ENCODE data around the gene PAN3.
"Not testable (repeated sequence)": the region's sequence is repeated elsewhere in the genome, so short reads cannot be mapped to it uniquely, and the experiment has no call there.

Gene PAN3

DNA sequence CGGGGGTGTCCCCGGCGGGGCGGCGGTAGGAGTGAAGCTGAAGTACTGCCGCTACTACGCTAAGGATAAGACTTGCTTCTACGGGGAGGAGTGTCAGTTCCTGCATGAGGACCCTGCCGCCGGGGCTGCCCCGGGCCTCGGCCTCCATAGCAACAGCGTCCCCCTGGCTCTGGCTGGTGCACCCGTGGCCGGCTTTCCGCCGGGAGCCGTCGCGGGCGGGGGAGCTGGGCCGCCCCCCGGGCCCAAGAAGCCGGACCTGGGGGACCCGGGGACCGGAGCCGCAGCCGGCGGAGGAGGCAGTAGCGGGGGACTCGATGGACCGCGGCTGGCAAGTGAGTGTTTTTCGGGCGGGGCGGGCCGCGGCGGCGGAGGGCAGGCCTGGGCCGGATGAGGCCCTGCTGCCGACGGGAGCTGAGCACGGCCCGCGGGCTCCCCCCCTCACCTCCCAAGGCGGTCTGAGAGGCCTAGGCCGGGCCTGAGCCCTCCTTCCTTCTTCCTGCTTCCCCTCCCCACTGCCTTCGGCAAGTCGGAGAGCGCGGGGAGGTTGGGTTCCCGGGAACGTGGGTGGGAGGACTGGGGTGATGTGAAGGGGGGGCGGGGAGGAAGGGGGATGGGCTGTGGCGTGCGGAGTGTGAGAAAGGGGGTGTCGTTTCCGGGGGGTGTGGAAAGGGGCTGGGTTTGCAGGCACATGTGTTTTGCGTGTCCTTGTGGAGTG lies 568 bp downstream of the PAN3 start:
- peak; percentile 83 for DNase-seq

DNA sequence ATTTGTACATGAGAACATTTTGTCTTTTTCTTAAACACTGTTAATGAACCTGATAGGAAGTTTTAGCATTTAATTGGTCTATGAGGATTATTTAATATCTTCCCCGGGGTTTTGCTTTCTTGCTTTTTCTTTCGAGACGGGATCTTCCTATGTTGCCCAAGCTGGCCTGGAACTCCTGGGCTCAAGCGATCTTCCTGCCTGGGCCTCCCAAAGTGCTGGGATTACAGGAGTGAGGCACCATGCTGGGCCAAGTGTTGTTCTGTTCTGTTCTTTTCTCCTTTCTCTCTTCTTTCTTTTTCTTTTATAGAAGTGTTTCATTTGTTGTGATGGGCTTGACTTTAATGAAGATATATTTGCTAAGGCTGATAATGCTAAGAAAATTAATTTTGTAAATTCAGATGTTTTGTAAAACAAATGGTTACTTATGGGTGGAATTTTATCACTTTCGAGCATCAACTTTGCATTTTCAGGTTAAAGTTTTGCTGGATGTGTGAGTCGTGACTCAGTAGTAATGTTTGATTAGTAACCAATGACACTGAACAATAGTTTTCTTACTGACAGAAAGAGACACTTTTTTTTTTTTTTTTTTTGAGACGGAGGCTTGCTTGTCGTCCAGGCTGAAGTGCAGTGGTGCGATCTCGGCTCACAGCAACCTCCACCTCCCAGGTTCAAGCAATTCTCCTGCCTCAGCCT lies 2.2 kb downstream of the PAN3 start:
- DNase-seq = no peak

DNA sequence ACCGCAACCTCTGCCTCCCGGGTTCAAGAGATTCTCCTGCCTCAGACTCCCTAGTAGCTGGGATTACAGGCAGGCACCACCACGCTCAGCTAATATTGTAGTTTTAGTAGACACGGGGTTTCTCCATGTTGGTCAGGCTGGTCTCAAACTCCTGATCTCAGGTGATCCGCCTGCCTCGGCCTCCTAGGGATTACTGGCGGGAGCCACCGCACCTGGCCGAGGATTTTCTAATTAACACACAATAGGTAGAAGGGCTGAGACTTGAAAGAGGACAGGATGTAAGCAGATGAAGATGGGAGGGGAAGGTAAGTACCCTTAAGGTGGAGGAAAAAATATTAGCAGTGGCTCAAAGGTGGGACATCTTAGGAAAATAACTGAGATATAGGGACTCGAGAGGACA lies 3.2 kb downstream of the PAN3 start:
- not testable (repeated sequence) for DNase-seq

DNA sequence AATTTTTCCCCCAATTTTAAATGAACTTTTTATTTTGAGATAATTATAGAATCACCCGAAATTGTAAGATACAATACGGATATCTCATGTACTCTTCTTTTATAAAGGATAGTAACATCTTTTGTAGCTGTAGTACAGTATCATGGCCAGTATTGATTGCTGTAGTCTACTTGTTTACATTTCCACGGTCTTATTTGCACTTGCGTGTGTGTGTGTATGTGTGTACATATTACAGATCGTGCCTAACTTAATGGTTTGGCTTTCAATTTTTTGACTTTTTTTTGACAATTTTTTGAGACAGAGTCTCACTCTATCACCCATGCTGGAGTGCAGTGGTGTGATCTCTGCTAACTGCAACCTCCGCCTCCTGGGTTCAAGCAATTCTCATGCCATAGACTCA lies 6.7 kb downstream of the PAN3 start:
- no peak for DNase-seq

DNA sequence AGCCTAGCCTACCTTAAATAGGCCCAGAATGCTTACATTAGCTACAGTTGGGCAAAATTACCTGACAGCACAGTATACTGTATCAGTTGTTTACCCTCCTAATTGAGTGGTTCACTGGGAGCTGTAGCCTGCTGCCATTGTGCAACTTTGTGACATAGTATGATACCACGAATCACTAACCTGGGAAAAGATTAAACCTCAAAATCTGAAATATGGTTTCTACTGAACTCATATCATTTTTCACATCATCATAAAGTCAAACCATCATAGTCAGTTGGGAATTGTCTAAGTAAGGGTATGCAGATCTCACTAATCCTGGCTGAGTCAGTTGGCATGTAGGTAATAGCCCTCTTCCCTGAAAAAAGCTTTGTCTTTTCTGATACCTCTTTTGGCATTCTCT lies 9.2 kb downstream of the PAN3 start:
- DNase-seq = no peak

DNA sequence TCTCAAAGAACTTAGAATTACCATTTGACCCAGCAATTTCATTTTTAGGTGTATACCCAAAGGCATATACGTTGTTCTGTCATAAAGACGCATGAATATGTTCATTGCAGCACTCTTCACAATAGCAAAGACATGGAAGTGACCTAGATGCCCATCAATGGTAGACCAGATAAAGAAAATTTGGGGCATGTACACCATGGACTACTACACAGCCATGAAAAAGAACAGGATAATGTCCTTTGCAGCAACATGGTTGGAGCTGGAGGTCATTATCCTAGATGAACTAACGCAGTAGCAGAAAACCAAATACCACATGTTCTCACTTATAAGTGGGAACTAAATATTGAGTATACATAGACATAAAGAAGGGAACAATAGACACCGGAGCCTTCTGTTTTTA lies 20.7 kb downstream of the PAN3 start:
- no peak for DNase-seq

DNA sequence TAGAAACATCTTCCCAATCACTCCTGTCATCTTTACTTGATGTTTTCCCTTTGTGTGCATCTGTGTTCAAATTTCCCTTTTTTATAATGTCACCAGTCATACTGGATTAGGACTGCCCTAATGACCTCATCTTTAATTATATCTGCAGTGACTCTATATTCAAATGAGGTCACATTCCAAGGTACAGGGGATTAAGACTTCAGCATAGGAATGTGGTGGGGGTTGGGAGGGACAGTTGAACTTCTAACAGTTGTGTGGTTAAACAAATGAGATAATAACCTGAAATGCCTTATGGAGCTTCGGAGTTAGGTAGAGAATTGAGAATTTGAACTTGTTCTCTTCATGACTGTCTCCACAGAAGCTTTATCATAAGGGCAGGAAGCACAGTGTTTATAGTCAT lies 23.0 kb downstream of the PAN3 start:
- DNase-seq = no peak

DNA sequence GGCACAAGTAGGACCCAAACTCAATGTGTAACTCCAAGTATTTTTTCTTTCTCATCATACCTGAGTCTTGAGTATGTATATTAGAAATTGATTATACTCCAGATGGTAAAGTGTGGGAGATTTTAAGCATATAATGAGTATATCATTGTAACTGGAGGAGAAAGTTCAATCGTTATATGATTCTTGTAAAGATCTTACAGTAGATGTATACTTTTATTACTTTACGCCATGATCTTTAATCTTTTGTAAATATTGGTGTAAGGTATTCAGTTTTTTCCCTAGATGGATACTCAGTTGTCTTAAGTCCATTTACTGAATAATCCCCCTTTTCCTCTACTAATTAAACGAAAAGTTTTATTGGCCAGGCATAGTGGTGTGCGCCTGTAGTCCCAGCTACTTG lies 25.2 kb downstream of the PAN3 start:
- DNase-seq = no peak

DNA sequence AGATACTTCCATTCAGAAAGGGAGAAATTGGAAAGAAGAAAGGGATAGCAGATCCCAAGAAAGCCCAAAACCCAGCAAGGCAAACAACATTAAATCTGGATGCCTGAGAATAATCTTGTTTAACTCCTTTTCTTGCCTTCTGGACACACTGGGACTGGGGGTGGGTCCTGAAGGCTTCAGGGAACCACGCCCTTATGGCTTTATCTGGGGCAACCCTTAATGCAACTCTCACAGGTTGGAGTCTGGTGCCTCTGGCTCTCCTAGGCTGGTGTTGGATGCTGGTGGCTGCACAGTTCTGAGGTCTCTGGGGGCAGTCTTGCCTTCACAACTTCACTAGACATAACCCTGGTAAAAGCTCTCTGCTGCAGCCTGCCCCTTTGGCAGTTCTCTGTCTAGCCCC lies 27.9 kb downstream of the PAN3 start:
- DNase-seq = no peak

DNA sequence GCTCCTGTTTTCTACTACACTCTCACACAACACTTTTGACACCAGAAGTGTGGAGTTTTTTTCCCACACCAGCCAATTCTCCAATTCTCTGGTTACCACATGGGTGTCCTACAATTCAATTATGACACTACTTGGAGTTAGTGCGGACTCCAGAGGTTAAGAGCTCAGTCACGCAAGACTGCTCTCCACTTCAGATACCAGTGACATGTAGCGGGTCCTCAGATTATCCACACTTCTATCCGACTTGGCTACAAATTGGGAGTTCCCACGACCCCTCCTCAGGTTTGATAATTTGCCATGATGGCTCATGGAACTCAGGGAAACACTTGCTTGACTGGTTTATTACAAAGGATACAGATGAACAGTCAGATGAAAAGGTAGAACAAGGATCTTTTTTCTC lies 32.9 kb downstream of the PAN3 start:
- no peak for DNase-seq

DNA sequence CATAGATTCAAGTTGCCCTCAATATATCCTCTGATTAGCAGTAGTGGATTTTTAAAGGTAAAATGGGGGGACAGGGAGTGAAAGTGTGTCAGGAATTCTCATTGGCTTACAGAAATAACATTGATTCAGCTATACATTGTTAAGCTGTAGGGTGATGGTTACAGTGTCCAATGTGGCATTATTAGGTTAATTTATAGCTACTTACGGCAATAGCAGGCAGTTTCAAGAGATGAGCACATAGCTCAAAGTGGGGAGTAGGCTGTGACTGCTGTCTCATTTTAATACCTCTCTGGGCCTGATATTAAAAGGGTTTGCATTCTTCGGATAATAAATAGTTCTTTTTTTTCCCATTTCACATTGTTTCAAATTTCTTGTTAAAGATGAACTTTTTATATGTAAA lies 34.6 kb downstream of the PAN3 start:
- no peak for DNase-seq

DNA sequence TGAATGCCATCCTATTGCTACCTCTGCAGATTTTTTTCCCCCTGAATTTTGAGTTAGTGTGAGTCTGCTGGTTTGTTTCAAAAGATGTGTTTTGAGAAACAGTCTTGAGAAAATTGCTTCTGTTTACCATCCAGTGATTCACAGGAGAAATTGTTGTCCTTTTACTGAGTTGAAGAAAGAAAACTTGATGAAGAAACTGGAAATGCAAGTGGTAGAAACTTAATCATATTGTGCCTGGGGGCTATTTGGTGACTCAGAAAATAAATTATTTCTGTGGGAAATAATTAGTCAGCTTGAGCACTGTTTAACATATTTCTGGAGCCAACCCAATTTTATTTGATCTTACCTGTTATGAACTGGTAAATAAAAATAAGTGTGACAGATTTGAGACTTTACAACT lies 35.4 kb downstream of the PAN3 start:
- DNase-seq = no peak

DNA sequence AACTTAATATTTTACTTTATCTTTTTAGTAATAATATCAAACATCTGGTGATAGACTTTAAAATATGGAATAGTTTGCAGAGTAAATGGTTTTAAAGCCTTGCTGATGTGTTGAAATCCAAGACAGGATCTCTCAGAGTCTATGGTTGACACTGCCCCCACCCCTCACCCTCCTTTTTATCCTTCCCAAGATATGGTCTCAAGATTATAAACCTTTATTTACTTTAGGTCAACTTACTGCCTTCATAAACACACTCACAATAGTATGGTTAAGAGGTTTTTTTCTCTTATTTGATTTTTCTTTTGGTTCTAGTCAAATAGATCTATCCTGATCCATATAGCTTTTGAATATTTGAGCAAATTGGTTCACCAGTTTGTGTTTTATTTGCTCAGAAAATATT lies 39.0 kb downstream of the PAN3 start:
- no peak for DNase-seq

DNA sequence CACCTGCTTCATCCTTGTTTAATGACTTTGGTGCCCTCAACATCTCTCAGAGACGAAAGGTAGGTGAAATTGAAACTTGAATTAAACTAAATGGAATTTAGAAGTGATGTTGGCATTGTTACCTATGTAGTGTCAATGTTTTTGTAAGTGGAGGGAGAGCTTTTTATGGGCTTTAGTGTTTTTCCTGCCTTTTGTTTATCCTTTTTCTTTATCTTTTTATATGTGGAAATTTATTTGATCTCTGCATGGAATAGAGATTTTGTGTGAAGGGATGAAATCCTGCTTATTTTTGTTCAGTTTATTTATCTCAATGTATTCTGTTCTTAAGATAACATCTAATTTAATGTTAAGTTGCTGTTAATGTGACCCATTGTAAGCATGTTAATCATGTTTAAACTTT lies 39.5 kb downstream of the PAN3 start:
- DNase-seq = no peak

DNA sequence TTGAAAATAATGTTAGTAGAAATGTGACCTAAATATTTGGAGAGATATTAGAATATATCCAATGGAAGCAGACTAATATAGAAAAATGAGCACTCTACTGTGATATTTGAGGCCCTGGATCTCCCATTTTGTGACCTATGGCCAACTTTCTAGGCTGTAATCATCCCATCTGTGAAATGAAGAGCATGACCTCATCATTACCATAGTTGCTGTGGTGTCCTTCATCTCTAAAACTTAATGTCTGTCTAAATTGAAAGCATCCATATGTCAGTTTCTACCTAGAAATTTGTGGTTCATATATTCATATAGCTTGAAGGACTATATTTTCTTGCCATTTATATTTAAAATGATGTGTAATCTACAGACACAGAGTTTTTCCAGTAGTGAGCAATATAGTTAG lies 41.6 kb downstream of the PAN3 start:
- no peak for DNase-seq

DNA sequence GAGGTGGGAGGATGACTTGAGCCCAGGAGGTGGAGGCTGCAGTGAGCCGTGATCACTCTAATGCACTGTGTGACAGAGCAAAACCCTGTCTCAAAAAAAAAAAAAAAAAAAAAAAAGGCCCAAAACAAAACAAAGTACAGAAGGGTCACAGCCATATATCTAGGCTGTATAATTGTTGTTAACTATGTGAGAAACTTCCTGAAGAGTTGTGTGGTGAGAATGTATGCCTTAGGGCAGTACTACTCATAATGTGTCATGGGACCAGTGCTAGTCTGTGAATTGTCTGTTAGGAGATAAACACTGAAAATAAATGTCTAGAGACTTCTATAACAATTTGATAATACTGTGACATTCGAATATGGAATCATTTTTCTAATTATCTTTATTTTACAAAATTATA lies 43.1 kb downstream of the PAN3 start:
- no peak for DNase-seq

DNA sequence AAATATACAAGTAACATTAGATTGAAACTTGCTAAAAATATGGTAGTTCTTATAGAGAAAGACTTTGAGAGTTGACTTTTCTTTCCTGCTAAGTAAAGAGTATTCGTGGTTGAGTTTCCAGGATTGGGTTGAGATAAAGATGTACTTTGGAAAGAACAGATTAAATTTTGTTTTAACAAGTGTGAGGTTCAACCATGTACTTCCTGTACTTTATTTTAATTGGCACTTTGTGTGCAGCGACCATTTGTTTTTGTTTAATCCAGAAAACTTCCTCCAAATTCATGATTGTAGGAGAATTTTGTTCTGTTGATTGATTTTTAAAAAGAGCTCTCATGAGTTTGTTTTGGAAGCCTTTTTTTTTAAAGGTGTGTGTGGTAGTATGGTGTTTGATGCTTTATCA lies 46.9 kb downstream of the PAN3 start:
- DNase-seq = no peak

DNA sequence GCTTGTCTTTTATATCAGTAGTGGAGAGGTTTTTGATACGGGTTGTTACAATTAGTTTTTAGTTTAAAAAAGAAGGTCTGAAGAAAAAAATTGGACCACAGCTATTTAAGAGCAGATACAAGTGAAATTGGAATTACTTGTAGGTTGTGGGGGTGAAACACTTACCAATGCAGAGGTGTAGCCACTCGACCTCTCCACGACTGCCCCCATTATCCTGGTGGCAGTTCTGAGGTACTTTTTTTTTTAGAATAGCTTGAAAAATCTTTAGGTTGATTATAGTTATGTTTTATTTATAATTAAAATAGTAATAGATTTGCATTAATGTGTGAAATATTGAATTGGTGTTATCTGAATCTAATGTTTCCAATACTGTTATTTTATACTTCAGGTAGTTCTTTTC lies 60.7 kb downstream of the PAN3 start:
- DNase-seq = no peak

DNA sequence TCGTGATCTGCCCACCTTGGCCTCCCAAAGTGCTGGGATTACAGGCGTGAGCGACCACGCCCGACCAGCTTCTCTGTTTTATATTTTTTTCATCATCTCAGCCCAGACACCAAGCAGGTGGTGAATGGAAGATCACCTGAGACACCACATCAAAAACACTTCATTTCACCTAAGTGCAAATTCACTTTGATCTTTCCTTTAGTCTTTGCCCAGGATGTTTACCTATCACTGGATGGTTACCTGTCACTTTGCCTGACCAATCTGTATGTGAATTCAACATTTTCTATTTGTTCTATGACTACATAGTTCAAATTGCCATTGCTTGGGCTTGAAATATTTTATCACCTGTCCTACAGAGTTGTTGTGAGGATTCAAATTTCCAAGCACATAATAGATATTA lies 65.7 kb downstream of the PAN3 start:
- DNase-seq = no peak

DNA sequence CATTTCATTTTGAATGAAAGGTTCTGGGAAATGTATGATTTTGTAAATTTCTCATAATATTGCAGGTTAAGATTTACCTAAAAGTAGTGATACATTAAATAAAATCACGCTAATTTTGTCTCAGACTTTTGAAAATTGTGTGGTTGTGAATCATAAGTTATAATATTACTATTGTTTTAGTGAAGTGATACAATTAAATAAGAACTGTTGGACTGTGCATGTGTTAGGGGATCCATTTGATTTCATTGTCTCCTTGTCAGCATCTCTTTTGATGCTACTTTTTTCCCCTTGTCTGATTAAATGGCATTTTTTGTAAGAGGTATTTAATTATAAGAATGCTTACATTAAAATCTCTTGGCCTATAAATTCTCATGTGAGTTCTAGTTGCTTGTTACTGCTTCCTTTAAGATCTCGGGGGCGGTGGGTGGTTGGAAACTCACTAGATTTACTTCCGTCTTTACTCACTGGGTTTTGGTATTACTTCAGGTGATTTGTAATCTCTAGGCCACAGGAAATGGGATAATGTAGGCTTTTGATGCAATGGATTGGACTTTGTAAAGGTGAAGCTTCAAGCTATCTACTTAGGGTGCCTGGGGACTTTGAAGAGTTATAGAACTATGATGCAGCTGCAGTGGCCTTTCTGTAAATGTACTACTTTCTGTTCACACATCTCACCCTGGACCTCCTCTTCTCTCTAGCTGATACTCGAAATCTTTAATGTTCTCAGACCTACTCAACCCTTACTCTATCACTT lies 66.5 kb downstream of the PAN3 start:
- DNase-seq = no peak

DNA sequence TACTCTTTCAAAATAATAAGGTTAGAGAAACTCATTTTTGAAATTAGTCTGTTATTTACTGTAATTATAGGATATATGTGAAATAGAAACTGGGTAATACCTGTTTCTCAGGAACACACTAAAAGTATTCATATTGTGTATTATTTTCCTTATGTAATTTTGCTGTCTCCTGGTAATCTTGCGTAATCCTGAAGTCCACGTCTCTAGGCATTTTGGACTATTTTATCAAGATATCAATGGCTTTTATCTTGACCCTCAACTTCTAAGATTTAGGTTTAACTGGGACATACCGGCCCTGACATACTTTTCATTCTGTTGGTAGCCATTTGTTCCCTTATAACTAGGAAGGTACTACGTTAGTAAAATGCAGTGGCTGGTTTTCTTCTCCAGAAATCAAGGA lies 80.3 kb downstream of the PAN3 start:
- DNase-seq = no peak

DNA sequence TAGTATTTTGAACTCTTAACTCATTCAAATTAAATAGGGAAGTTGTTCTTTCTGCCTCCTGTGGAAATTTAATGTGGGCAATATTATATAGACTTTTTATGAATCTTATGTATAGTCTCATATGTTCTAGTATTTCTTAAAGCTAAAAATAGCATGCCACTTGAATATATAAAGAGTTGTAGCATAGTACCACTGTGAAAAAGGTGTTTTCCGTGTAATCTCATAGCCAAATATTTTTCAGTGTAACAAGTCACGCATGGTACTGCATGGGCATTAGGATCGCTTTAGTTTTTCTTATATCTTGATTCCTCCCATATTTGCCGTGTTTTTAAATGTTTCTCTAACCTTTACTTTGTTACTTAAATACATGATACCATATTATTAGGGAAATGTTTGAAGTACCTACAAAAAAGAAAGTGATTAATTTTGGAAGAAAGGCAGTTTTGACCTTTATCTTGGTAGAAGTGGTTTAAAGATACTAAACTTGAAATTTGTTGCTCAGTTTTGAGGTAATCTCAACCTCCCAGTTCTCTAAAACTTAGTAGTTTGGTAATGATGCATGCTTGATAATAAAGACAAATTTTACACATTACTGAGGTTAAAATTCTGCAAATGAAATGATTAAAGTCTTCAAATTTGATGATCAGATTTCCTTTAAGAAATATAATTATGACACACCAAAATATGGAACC lies 81.2 kb downstream of the PAN3 start:
- no peak for DNase-seq

DNA sequence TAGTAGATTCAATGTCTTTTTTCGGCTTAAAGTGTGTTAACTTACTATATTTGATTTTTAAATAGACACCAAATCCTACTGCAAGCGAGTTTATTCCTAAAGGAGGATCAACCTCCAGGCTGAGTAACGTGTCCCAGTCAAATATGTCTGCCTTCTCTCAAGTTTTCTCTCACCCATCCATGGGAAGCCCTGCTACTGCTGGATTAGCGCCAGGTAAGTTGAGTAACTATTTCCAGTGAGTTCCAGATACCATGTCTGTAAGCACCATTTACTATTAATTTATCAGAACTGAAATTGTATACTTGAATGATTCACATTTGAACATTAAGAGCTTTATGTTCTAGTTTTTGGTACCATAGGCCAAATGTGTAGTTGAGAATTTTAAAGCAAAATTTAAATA lies 81.8 kb downstream of the PAN3 start:
- DNase-seq = no peak

All from activated T-cell treated with anti-CD3 and anti-CD28 coated beads, Interleukin-2, amount 50 U/mL, for 1 hour (primary cell).